Breast epithelium (tissue), 4 donors: Measurements from ENCODE around the gene SLC46A2. TPM values are rescaled to one million over a fixed set of nuclear protein-coding genes. Genes with fewer than 3 reads are reported as not detected.

ENCODE experiments used
- DNase-seq, 2 donors: peaks; one replicate each; pipeline ENCODE4 v3.0.0-alpha.2; 2019; ENCODE audit warnings: low spot score in 2 of 2
- H3K27ac ChIP-seq, 2 donors: fragments of 200-600 bp; sonication (generic) in 1 of 2; one replicate each; pipeline ENCODE4 v1.5.1; 2016 to 2019; ENCODE audit warnings: mild to moderate bottlenecking in 1 of 2
- H3K27me3 ChIP-seq, 2 donors: fragments of 200-600 bp; sonication (generic) in 1 of 2; one replicate each; pipeline versions ENCODE4 v1.5.1 to v1.6.0; 2017 to 2019; ENCODE audit warnings: control low read depth in 1 of 2, mild to moderate bottlenecking in 1 of 2
- H3K36me3 ChIP-seq: fragments of 200-600 bp; one replicate; pipeline ENCODE4 v1.5.1; 2019
- H3K4me1 ChIP-seq, 2 donors: fragments of 200-600 bp; sonication (generic); one replicate each; pipeline ENCODE4 v1.5.1; 2016 to 2019; ENCODE audit warnings: control low read depth in 1 of 2
- H3K4me3 ChIP-seq, 3 donors: fragments of 200-600 bp; sonication (generic); 1 replicate in 2 of 3; 2 replicates in 1 of 3; pipeline ENCODE4 v1.5.1; 2016 to 2019; ENCODE audit warnings: mild to moderate bottlenecking in 3 of 3, moderate library complexity in 2 of 3
- H3K9me3 ChIP-seq, 2 donors: fragments of 200-600 bp; sonication (generic) in 1 of 2; one replicate each; pipeline ENCODE4 v1.5.1; 2016 to 2019; ENCODE audit warnings: control low read depth in 1 of 2
- POLR2A ChIP-seq: fragments of 450-650 bp; IDR thresholded peaks from one replicate; pipeline ENCODE4 v1.6.1; 2016; ENCODE audit warnings: antibody characterized with exemption, mild to moderate bottlenecking, moderate library complexity
- POLR2AphosphoS5 ChIP-seq, 3 donors: sonication (generic); formaldehyde crosslinking; IDR thresholded peaks; one replicate each; pipeline ENCODE4 v1.6.1; 2017; ENCODE audit warnings: antibody characterized with exemption in 3 of 3
- intact Hi-C: fragments of 100-400 bp; cut with DNase I; formaldehyde crosslinking; loops from one replicate; pipeline ENCODE4 v1.15.1; 2023; ENCODE audit warnings: low total_unique reads
- total RNA-seq, 3 donors: library from RNA; depleted of rRNA; stranded (reverse); fragments of >200 nt; gene quantifications; one replicate each; pipeline ENCODE4 v1.1.0, GENCODE V29; 2016
- TF ChIP-seq, protein P1 (sequence below), 3 donors: fragments of 450-650 bp; IDR thresholded peaks; one replicate each; pipeline ENCODE4 v1.5.1; 2016 to 2017; ENCODE audit warnings: antibody characterized with exemption in 3 of 3, mild to moderate bottlenecking in 3 of 3, moderate library complexity in 3 of 3

The SLC46A2 gene
- total RNA-seq, 3 donors from 2014 or later = 0.16 to 0.66 TPM; not detected in 1

DNA sequence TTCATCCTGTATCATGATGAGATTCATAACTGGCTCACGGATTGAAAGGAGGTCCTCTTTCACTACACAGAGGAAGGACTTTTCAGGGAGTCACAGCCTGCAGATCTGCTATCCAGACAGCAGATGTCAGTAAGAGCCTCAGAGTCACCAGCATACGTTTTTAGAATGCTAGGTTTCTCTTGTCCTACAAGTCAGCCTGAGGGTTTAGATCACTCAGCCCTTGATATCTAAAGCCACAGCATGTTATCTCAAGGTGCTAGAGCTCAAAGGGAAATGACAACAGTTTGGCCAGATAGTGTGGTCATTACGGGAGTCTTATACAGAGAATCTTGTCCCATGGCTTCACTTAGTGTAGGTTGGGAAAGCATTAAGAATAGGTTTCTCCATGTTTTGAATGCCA is 30.9 kb upstream of the SLC46A2 start:
- no peaks in the 10 kb centered on the region for H3K36me3 ChIP-seq
- intact Hi-C loops = no loop called here
- H3K27ac ChIP-seq = no peak overlapping the region
- no peaks in the 10 kb centered on the region for H3K9me3 ChIP-seq
- no peaks in the 10 kb centered on the region for H3K27me3 ChIP-seq
- H3K4me1 ChIP-seq = no peaks in the 10 kb centered on the region
- DNase-seq = no peak
- H3K4me3 ChIP-seq = no peak overlapping the region
- TF ChIP-seq, protein P1, sequence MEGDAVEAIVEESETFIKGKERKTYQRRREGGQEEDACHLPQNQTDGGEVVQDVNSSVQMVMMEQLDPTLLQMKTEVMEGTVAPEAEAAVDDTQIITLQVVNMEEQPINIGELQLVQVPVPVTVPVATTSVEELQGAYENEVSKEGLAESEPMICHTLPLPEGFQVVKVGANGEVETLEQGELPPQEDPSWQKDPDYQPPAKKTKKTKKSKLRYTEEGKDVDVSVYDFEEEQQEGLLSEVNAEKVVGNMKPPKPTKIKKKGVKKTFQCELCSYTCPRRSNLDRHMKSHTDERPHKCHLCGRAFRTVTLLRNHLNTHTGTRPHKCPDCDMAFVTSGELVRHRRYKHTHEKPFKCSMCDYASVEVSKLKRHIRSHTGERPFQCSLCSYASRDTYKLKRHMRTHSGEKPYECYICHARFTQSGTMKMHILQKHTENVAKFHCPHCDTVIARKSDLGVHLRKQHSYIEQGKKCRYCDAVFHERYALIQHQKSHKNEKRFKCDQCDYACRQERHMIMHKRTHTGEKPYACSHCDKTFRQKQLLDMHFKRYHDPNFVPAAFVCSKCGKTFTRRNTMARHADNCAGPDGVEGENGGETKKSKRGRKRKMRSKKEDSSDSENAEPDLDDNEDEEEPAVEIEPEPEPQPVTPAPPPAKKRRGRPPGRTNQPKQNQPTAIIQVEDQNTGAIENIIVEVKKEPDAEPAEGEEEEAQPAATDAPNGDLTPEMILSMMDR (IDR thresholded peaks at IDR 0.05) = peak in 1 of 3 donors; percentile 37
- no peak for TF ChIP-seq POLR2A

DNA sequence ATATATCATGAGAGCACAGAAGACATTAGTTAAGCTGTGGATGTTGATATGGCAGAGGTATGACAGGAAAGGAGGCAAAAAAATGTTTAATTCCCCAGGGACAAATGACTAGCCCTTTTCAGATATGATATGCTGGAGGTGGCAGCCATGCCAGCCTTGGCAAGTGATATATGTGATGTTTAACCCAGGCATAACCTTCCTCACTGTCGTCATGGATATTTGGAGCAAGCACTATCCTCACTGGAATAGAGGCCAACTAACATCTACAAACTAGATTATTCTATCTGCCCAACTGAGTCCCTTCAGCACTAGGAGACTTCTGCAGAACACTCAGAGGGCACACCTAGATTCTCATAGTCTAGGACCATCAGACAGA is 27.3 kb upstream of the SLC46A2 start:
- no peaks in the 10 kb centered on the region for H3K4me1 ChIP-seq
- no peak for DNase-seq
- no peak overlapping the region for H3K4me3 ChIP-seq
- H3K27me3 ChIP-seq = no peaks in the 10 kb centered on the region
- intact Hi-C loops = no loop called here
- no peak for TF ChIP-seq POLR2A
- TF ChIP-seq, protein P1 (IDR thresholded peaks at IDR 0.05) = no peak
- TF ChIP-seq POLR2AphosphoS5 (IDR thresholded peaks at IDR 0.05) = no peak
- no peaks in the 10 kb centered on the region for H3K9me3 ChIP-seq
- no peaks in the 10 kb centered on the region for H3K36me3 ChIP-seq
- no peak overlapping the region for H3K27ac ChIP-seq

DNA sequence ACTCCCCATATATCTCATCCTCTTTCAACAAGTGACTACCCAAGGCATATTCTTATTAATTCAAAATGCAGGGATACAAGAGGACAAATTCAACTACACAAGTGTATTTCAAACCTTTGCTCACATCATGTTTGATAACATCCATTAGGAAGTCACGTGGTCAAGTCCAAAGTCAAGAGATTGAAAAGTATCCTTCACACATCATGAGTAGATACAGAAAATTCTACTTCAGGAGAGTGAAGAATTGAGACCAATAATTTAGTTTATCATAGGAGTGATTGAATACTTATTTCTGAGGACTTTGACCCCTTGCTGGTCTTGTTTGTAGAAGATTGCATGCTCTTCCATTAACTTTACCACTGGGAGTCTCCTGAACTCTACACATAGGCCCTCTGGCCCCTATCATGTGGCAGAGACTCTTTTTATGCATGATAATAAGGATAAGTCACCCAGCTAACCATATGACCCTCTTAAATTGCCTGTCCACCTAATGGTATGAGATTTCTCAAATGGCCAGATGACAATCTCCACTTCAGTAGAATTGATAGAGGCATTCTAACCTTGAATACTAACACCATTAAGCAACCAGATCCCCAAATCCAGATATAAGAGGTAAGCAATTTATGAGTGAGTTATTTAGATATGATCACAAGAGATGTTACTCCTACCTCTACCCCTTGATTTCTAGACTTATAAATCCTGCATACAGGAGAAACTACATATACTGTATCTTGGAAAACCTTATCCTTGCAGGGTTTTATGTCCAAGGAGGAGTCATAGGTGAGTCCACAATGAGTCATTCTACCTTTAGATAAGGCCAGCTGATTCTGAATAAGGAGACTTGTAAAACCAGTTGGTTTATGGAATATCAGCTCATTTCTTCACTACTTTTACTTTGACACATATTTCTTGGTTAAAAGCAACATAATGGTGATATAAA is 26.6 kb upstream of the SLC46A2 start:
- intact Hi-C loops = no loop called here
- H3K4me3 ChIP-seq = no peak overlapping the region
- no peaks in the 10 kb centered on the region for H3K4me1 ChIP-seq
- no peaks in the 10 kb centered on the region for H3K9me3 ChIP-seq
- no peaks in the 10 kb centered on the region for H3K36me3 ChIP-seq
- TF ChIP-seq, protein P1 (IDR thresholded peaks at IDR 0.05) = no peak
- TF ChIP-seq POLR2A (no peak), POLR2AphosphoS5 (IDR thresholded peaks at IDR 0.05) (no peak)
- no peaks in the 10 kb centered on the region for H3K27me3 ChIP-seq
- DNase-seq = no peak
- H3K27ac ChIP-seq = no peak overlapping the region

DNA sequence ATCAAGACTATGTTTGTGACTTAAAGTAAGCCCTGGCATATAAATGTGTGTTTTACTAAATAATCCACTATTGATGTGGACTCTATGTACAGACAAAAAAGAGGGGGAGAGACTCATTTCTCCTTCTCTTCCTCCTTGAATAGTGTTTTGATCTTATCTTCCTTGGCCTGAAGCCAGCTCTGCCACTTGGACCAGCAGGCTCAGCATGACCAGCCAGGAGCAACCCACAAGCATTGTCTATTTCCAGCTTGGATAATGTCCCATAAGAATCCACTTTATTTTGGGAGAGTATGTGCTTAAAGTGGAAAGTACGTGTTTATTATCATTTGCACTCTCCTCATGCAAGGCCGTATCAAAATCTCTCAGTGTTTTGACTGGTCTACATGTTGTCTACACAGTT is 23.8 kb upstream of the SLC46A2 start:
- no peaks in the 10 kb centered on the region for H3K9me3 ChIP-seq
- intact Hi-C loops = no loop called here
- DNase-seq = no peak
- no peaks in the 10 kb centered on the region for H3K36me3 ChIP-seq
- no peaks in the 10 kb centered on the region for H3K4me1 ChIP-seq
- TF ChIP-seq POLR2A (no peak), POLR2AphosphoS5 (IDR thresholded peaks at IDR 0.05) (no peak)
- TF ChIP-seq, protein P1 (IDR thresholded peaks at IDR 0.05) = no peak
- no peak overlapping the region for H3K4me3 ChIP-seq
- no peaks in the 10 kb centered on the region for H3K27me3 ChIP-seq
- no peak overlapping the region for H3K27ac ChIP-seq

DNA sequence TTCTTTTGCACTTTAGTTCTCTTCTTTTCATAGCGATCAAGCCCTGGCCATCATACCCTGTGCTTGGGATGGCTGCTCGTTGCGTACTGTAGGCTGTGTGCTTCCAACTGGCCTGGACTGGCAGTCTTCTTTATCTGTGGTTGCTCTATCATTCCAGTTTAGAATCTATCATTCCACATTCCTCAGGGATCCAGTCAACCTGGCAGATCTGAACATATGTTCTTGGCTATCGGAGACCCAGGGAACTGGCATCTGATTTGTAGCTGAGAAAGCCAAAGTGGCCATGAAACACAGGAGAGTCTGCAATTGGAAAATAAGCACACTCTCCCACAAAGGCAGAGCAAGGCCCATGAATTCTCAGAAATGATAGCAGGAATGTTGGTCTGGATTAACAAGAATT is 22.6 kb upstream of the SLC46A2 start:
- Histone ChIP-seq H3K27me3 (no peaks in the 10 kb centered on the region), H3K27ac (no peak overlapping the region), H3K9me3 (no peaks in the 10 kb centered on the region), H3K4me1 (no peaks in the 10 kb centered on the region), H3K4me3 (no peak overlapping the region), H3K36me3 (no peaks in the 10 kb centered on the region)
- intact Hi-C loops = no loop called here
- TF ChIP-seq POLR2AphosphoS5 (IDR thresholded peaks at IDR 0.05) (no peak), POLR2A (no peak)
- TF ChIP-seq, protein P1 (IDR thresholded peaks at IDR 0.05) = no peak
- DNase-seq = no peak
